ENCODE results near the gene IFT74.
"Not testable (repeated sequence)": the region's sequence is repeated elsewhere in the genome, so short reads cannot be mapped to it uniquely, and the experiment has no call there.

IFT74 gene

GRCh38 chr9:27085456-27085855, 129.2 kb downstream of the IFT74 start:
- DNase-seq = no peak

DNA sequence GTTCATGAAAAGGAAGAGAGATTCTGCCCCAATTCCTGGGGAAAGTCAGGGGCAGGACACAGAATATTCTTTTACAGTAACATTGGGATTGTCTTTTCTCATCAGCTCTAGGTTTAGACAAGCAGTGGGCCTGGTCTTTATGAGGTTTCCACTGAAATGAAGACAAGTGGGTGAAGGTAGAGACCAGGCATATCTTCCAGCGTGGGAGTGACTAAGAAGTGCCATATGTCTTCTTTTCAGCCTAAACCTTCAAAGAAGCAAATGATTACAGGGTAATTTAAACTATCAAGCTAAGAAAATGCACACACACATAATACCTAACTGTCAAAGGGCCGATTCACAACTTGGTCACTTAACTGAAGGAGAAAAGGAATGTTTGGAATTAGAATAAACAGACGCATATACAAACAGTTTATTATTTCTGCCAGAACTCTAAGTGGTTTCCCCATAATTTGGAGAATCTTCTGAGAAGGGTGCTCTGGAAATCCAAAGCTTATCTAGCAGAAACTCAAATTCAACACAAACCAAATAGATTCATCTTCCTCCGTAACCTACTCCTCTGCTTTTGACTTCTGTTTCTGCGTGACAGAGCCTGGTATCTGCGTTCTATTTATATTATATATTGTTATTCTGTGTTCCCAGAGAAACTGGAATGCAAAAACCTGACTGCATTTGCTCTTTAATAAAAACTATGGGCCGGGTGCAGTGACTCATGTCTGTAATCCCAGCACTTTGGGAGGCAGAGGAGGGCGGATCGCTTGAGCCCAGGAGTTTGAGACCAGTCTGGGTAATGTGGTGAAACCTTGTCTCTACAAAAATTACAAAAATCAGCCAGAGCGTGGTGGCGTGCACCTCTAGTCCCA, 130.8 kb downstream of the IFT74 start:
- DNase-seq = no peak

DNA sequence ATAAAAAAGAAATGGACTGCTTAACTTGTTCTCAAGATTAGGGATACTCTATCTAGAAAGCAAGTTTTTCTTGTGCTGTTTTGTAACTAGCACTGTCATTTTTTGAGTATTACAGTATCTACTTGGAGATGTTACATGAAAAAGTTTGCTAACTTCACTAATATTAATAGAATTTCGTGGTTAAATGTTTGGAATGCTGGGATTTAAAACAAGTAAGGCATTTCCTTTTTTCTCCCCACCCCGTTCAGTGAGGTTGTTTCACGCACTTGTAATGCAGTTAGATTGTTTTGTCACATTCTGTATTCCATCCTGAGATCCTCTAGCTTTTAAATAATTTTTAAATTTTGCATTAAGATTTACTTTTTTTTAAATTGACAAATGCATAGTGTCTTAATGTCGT, 132.8 kb downstream of the IFT74 start:
- DNase-seq = no peak

- no peak for DNase-seq
These were observed 133.5 kb downstream of the IFT74 start for GRCh38 chr9:27089706-27090105.

DNA sequence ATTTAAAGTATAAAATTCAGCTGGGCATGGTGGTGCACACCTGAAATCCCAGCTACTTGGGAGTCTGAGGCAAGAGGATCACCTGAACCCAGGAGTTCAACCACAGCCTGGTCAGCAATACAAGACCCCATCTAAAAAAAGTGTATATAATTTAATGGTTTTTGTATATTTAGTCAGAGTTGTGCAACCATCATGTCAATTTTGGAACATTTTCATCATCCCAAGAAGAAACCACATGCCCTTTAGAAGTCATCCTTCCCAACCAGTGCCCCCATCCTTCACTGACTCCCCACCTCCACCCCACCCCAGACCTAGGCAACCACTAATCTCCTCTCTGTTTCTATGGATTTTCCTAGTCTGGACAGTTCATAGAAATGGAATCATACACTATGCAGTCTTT, 134.0 kb downstream of the IFT74 start:
- no peak for DNase-seq

DNA sequence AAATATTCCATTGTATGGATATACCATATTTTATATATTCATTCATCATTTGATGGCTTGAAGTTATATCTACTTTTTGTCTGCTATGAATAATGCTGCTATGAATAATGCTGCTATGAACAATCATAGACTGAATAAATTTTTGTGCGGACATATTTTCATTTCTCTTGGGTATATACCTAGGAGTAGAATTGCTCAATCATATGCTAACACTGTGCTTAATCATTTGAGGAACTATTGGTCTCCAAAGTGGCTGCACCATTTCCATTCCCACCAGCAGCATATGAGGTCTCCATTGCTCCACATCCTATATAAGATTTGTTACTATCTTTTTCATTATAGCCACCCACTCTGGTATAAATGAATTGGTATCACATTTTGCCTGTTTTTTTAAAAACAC, 134.5 kb downstream of the IFT74 start:
- no peak for DNase-seq

DNA sequence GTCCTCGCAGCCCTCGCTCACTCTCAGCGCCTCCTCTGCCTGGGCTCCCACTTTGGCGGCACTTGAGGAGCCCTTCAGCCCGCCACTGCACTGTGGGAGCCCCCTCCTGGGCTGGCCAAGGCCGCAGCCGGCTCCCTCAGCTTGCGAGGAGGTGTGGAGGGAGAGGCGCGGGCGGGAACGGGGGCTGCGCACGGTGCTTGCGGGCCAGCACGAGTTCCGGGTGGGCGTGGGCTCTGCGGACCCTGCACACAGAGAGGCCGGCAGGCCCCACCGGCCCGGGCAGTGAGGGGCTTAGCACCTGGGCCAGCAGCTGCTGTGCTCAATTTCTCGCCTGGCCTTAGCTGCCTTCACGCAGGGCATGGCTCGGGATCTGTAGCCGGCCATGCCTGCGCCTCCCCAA, 136.3 kb downstream of the IFT74 start:
- DNase-seq = not testable (repeated sequence)

GRCh38 chr9:27093384-27094067, 137.3 kb downstream of the IFT74 start:
- DNase-seq = not testable (repeated sequence)

DNA sequence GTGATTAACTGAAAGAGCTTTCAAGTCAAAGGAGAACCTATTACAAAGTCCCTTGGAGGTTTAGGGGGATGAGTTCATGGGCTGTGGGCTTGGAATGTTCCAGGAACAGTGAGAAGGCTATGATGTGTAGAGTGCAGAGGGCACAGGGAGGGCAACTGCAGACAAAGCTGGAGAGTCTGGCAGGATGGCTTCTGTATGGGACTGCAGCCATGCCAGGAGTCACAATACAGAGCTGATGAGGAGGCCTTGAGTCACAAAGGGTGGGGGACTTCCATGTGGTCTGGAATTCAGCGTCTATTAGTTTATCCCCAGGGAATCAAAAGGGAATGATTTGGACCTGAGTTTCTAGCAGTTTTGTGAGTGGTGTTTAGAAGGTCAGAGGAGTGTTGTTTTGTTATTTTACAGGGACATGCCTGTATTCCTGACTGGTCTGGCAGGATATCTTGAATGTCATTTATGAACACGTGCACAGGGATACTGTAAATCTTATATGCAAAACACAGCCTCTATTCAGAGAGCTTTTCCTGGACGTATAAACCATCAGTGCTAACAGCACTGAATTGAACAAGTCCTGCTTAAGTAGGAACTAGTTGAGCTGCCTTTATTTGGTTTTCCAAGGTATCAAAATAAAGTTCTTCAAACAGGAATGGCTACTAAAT, 138.6 kb downstream of the IFT74 start:
- no peak for DNase-seq

GRCh38 chr9:27107241-27107640, 151.0 kb downstream of the IFT74 start:
- no peak for DNase-seq

DNA sequence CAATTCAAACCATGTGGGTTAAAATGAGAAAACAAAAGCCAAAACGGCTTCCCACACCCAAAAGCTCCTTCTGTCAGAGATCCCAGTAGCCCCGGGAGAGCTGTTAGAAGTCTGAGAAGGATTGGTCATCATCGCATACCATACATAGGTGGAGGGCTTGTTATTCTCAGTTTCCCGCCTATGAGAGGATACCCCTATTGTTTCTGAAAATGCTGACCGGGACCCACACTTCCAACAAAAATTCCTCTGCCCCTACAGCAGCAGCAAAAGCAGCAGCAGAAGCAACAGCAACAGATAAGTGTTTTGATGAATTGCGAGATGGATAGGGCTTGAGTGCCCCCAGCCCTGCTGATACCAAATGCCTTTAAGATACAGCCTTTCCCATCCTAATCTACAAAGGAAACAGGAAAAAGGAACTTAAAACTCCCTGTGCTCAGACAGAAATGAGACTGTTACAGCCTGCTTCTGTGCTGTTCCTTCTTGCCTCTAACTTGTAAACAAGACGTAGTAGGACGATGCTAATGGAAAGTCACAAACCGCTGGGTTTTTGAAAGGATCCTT, 152.8 kb downstream of the IFT74 start, which contains the start of gene TEK:
TSS of gene TEK (plus strand) at position 245 of the 561 bp plus-strand sequence. CDS start 366 bp downstream, outside the sequence.
- DNase-seq = no peak

DNA sequence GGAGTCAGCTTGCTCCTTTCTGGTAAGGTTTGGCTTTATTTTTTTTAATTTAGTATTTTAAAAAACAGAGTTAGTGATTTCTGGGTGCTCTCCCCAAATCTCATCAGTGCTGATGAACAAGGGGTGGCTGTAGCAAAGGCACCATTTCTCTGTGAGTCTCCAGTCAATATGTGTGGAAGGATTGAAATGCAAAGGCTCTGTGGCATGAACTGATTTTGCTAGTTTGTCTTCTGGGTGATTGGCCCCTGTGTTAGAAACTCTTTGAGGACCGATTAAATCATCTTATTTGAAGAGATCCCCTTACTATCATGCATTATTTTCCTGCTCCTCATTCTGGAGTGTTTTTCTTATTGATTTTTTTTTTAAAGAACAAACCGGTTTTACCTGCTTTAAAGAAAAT, 153.4 kb downstream of the IFT74 start:
- DNase-seq = no peak

GRCh38 chr9:27110181-27110580, 154.0 kb downstream of the IFT74 start:
- no peak for DNase-seq

GRCh38 chr9:27112235-27112634, 156.0 kb downstream of the IFT74 start:
- no peak for DNase-seq

All from NCI-H524 treated with DMSO at 0.1 percent for 48 hours (cell line).